K562 (cell line): Measurements from ENCODE around the gene PGGHG. TPM values are rescaled to one million over a fixed set of nuclear protein-coding genes. Genes with fewer than 3 reads are reported as not detected.

ENCODE experiments used
- ATF3 ChIP-seq, 2 experiments: fragments of 450-650 bp in 1 of 2; sonication (generic) in 1 of 2; formaldehyde crosslinking in 1 of 2; IDR thresholded peaks in 1 of 2; conservative IDR thresholded peaks in 1 of 2; 2 replicates each; pipeline versions ENCODE4 v1.6.1 to v1.8.1; 2016 to 2023; ENCODE audit warnings: mild to moderate bottlenecking in 2 of 2, moderate library complexity in 2 of 2, inconsistent platforms in 1 of 2, missing genetic modification reagents in 1 of 2
- BRD4 ChIP-seq: fragments of 200-600 bp; sonication (generic); IDR thresholded peaks from 2 replicates; pipeline ENCODE4 v1.6.1; 2017; ENCODE audit warnings: inconsistent platforms
- CBFB ChIP-seq: sonication (generic); formaldehyde crosslinking; IDR thresholded peaks from 2 replicates; pipeline ENCODE4 v1.4.0; 2020; ENCODE audit warnings: mild to moderate bottlenecking, missing genetic modification reagents
- CBX3 ChIP-seq, 2 experiments: IDR thresholded peaks; 1 replicate in 1 of 2; 2 replicates in 1 of 2; pipeline ENCODE4 v1.6.1; 2012; ENCODE audit warnings: inconsistent platforms in 2 of 2, low read length in 2 of 2, borderline replicate concordance in 1 of 2, control low read depth in 1 of 2
- CHCHD3 ChIP-seq: fragments of 250-450 bp; sonication (Bioruptor Pico); IDR thresholded peaks from 2 replicates; pipeline ENCODE4 v2.1.2; 2022; ENCODE audit warnings: mild to moderate bottlenecking
- ERF ChIP-seq: fragments of 450-650 bp; formaldehyde crosslinking; IDR thresholded peaks from 2 replicates; pipeline ENCODE4 v1.4.0; 2020; ENCODE audit warnings: mild to moderate bottlenecking, mixed read lengths
- NR3C1 ChIP-seq: sonication (generic); formaldehyde crosslinking; IDR thresholded peaks from 2 replicates; pipeline ENCODE4 v1.8.1; 2022; ENCODE audit warnings: missing genetic modification reagents
- OTX1 ChIP-seq: fragments of 450-650 bp; formaldehyde crosslinking; IDR thresholded peaks from 2 replicates; pipeline ENCODE4 v1.4.0; 2022; ENCODE audit warnings: mild to moderate bottlenecking
- PCBP1 ChIP-seq: fragments of 200-400 bp; formaldehyde crosslinking; IDR thresholded peaks from 2 replicates; pipeline ENCODE4 v1.6.1; 2018; ENCODE audit warnings: mild to moderate bottlenecking, low read depth, low read length; ENCODE audit not compliant: poor library complexity, severe bottlenecking
- PHF21A ChIP-seq: fragments of 450-650 bp; IDR thresholded peaks from 2 replicates; pipeline ENCODE4 v1.6.1; 2017; ENCODE audit warnings: low read depth, borderline replicate concordance
- PREB ChIP-seq: sonication (generic); formaldehyde crosslinking; IDR thresholded peaks from 2 replicates; pipeline ENCODE4 v1.8.1; 2023; ENCODE audit warnings: mild to moderate bottlenecking, missing genetic modification reagents
- ZBTB33 ChIP-seq: sonication (generic); formaldehyde crosslinking; IDR thresholded peaks from 2 replicates; pipeline ENCODE4 v1.8.1; 2023; ENCODE audit warnings: mild to moderate bottlenecking, missing genetic modification reagents
- ZNF282 ChIP-seq: sonication (generic); formaldehyde crosslinking; IDR thresholded peaks from 2 replicates; pipeline ENCODE4 v1.8.1; 2023; ENCODE audit warnings: missing genetic modification reagents
- ZNF408 ChIP-seq: fragments of 250-450 bp; sonication (Bioruptor Pico); IDR thresholded peaks from 2 replicates; pipeline ENCODE4 v1.4.0; 2020; ENCODE audit warnings: low read depth, mild to moderate bottlenecking, moderate library complexity
- ZNF592 ChIP-seq: fragments of 450-650 bp; IDR thresholded peaks from 2 replicates; pipeline ENCODE4 v1.6.1; 2017; ENCODE audit warnings: antibody characterized with exemption, mild to moderate bottlenecking
- polyA plus RNA-seq, 8 experiments: library from polyadenylated mRNA; depleted of rRNA in 4 of 8; stranded (reverse) in 5 of 8; unstranded in 3 of 8; fragments of >200 nt; fragmentation: Nextera tagmentation in 2 of 8; fragmentation: Illumina TruSeq in 1 of 8; extraction: Ambion mirVana in 2 of 8; extraction: Trizol in 1 of 8; gene quantifications; 2 replicates each; pipeline versions ENCODE4 v1.2.1 to v1.2.3, GENCODE V29; 2011 to 2014; ENCODE audit warnings: inconsistent platforms in 1 of 8, missing spikeins in 1 of 8
- total RNA-seq, 7 experiments: library from RNA; depleted of rRNA in 6 of 7; stranded (reverse); fragments of >200 nt in 6 of 7; fragmentation: Illumina TruSeq in 2 of 7; extraction: Trizol in 2 of 7; gene quantifications; 2 replicates each; pipeline versions ENCODE4 v1.2.1 to v1.2.3, GENCODE V29; 2011 to 2021; ENCODE audit warnings: low replicate concordance in 1 of 7

PGGHG gene
- total and polyA plus RNA-seq, 9 of the 15 experiments (the other 6 are each of a cell fraction or from before 2014, with no cell fraction given) = 0.38 to 85.1 (median 18.1) TPM

- TF ChIP-seq ZNF592 (peak; percentile 95), CBX3 (IDR thresholded peaks at IDR 0.05; ENCODE audit: borderline replicate concordance in 1 of 2, low read length in 2 of 2) (no peak), ZBTB33 (CRISPR knock-in tag) (peak; percentile 66; the same call in 1 of the 2 replicates), NR3C1 (CRISPR knock-in tag) (no peak), ZNF408 (CRISPR knock-in tag) (no peak), CBFB (CRISPR knock-in tag) (no peak), BRD4 (no peak), PREB (CRISPR knock-in tag) (no peak), ZNF282 (no peak), PCBP1 (peak; percentile 62), PHF21A (no peak), OTX1 (no peak), ERF (CRISPR knock-in tag) (0 out of 2 replicates have a peak, but pooled peaks have one; percentile 22), ATF3 (IDR thresholded peaks at IDR 0.05) (no peak), ATF3 (CRISPR knock-in tag; conservative IDR thresholded peaks at IDR 0.05) (no peak), CHCHD3 (CRISPR knock-in tag) (no peak)
These were observed 27.2 kb downstream of the PGGHG start (continued) for GRCh38 chr11:316031-316701.
